NCI-H446 (cell line): ENCODE results near the gene MLLT10.
A peak's percentile ranks its signal among the peaks of the same experiment; 100 is the strongest.

Experiments used
- DNase-seq, 2 experiments: peaks; one replicate each; lab custom pipeline; 2025; lab: John Stamatoyannopoulos, UW

The MLLT10 gene

GRCh38 chr10:21638681-21639080 is 104.6 kb downstream of the MLLT10 start:
- DNase-seq, result no peak

DNA sequence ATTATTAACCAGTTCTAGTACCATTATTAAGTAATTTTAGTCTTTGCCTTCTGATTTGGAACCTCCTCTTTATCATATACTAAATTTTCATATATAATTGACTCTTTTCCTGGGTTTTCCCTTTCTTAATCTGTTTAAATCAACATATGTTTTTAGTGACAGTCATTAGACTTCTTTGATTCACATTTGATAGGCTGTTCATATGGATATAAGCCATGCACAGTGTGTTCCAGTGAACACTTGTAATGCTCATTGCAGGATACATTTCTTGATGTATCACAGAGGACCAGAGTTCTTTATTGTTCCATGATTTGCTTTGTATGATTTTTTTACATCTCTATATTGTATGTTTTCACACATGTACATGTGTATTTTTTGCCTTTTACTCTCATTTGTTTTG is 114.0 kb downstream of the MLLT10 start:
- DNase-seq, result no peak

- DNase-seq, result no peak
Measured at GRCh38 chr10:21649454-21649872, 115.4 kb downstream of the MLLT10 start.

GRCh38 chr10:21650353-21650752 is 116.3 kb downstream of the MLLT10 start:
- DNase-seq, result no peak

DNA sequence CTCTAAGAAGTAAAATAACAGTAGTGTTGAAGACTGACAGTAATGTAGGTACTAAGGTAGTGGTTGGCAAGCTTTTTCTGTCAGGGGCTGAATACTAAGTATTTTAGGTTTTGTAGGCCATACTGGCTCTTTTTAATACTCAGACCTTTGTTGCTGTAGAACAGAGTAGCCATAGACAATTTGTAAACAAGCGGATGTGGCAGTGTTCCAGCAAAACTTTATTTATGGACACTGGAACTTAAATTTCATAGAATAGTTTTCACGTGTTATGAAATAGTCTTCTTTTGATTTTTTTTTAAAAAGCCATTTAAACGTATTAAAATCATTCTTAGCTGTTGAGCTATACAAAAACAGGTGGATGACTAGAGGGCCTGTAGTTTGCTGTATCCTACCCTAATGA is 121.2 kb downstream of the MLLT10 start:
- DNase-seq, result no peak

GRCh38 chr10:21655687-21656086 is 121.7 kb downstream of the MLLT10 start:
- DNase-seq, result no peak

GRCh38 chr10:21661087-21661486 is 127.1 kb downstream of the MLLT10 start:
- peak in 1 of 2 experiments; percentile 2 for DNase-seq

DNA sequence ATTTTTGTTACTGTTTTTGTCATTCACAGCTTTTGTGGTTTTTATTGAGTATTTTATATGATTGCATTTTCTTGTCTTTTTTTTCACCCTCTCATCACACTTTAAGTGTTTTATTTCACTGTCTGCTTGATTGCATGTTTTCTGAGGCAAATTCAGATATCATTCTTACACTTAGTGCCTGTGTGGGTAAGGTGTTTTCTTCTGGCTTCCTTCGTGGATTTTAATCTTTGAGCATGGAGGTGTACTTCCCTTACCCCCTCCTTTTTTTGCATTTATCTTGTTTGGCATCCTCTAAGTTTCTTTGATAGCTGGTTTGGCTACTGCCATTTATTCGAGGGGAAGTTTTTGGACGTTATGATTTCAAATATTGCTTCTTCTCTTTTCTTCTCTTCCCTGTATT is 127.9 kb downstream of the MLLT10 start:
- no peak for DNase-seq

DNA sequence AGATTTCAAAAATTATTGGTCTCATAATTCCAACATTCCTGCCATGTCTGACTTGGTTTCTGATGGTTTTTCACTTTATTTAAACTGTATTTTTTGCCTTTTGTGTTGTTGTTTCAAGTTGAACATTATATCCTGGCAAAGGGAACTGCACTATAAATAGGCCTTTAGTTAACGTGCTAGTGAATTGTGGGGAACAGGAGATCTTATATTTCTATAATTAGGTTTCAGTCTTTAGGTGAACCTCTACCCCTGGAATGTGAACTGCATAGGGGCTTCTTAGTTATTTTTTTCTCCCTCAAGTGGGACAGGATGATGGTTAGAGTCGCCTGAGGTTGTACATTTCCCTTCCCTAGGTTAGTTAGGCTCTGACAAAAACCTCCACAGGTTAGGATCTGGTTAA is 128.6 kb downstream of the MLLT10 start:
- DNase-seq, result no peak

DNA sequence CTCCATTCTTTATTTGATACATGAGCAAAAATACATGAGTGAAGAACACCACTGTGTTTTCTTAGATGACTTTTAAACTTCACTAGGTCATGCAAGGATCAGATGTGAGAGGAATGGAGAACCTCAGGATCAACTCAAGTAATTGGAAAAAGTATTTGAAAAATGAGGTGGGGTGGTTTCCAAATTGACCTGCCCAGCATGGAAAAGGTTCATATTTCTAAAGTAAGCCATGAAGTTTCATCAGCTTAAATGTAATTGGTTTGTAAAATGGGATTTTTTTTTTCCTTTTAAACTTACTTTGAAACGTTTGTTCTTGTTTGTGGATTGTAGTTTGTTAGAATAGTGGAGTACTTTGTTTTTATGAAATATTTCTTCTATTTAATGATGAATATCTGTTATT is 134.8 kb downstream of the MLLT10 start:
- DNase-seq, result no peak

DNA sequence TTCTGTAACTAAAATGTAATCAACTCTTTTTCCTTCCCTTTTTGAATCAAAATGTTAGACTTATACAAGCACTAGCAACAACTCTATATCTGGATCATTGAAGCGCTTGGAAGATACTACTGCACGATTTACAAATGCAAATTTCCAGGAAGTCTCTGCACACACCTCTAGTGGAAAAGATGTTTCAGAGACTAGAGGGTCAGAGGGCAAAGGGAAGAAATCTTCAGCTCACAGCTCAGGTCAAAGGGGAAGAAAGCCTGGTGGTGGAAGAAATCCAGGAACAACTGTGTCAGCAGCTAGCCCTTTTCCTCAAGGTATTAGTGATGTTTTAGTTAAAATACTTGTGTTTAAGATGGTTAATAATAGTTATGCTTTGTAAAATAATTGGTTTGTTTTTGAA is 136.4 kb downstream of the MLLT10 start:
- DNase-seq, result no peak

DNA sequence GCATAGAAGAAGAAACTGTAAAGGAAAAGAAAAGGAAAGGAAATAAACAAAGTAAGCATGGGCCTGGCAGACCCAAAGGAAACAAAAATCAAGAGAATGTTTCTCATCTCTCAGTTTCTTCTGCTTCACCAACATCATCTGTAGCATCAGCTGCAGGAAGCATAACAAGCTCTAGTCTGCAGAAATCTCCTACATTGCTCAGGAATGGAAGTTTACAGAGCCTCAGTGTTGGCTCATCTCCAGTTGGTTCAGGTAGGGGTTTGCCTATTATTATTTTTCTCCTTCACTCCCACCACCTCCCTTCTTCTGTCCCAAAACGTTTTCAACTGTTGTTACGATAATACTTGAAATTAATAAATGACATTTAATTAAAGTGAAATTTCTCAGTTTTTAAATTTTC is 139.6 kb downstream of the MLLT10 start:
- DNase-seq, result no peak

GRCh38 chr10:21675157-21675796 is 141.2 kb downstream of the MLLT10 start:
- peak; percentile 10 to 38 for DNase-seq

- DNase-seq, result no peak
Measured at GRCh38 chr10:21677551-21677950, 143.5 kb downstream of the MLLT10 start.

DNA sequence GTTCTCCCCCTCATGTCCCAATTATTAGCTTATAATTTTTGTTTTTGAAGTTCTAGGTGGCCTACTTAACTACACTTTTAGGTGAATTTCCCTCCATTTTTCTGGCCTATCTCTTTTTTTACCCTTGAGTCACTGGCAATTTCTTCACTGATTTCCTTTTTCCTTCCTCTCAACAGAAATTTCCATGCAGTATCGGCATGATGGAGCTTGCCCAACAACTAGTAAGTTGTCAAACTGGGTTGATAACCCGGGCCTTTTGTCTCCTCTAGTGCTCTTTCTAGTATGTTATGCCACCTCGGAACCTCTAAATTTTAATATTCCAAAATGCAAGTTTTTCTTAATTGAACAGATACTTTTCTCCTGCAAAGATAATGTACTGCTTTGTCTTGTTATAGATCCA is 147.1 kb downstream of the MLLT10 start:
- DNase-seq, result no peak

- no peak for DNase-seq
Measured at GRCh38 chr10:21687266-21688008, 153.4 kb downstream of the MLLT10 start.

DNA sequence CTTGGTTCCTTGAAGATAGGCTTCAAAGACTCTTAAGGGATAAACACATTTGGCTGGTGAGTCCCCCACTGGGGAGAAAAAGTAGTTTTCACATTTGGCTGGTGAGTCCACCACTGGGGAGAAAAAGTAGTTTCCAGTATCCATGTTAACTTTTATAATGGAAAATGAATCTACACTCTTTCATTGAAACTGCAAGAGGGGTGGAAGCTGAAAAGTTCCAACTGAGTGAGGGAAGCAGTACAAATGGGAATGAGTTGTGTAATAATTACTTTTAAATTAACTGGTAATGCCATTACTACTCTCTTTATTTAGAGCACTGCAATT is 153.9 kb downstream of the MLLT10 start:
- no peak for DNase-seq

DNA sequence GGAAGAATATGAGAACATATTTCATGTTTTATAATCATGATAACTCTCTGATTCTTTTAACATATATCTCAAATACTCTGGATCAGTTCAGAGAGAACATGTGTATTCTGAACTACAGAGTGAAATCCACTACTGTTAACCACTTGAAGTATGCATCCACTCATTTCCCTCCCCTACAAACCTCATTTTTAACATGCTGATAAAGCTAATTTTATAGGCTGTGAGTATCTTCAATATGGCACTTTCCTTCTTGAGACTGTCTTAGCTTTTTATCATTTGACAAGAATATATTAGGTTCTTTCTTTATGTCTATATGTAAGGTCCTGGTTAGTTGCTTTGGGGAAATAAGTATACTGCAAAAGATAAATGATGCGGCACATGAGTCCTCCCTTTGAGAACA is 154.8 kb downstream of the MLLT10 start:
- DNase-seq, result no peak

DNA sequence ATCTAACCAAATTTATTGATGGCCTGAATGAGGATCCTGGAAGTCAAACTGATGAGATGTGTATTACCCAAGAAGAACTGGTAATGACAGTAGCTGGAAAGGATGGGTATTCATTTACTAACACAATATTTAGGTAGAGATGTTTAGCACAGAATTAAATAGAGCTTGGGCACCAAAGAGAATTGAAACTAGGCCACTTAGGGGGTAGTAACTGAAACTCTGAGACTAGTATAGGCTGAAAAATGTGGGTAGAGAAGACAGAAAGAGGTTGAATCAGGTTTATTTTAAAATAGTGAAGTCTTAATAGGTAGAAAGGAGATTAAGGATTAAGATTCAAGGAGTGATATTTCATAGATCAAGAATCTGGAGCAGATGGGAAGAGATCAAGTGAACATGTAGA is 155.8 kb downstream of the MLLT10 start:
- DNase-seq, result no peak

DNA sequence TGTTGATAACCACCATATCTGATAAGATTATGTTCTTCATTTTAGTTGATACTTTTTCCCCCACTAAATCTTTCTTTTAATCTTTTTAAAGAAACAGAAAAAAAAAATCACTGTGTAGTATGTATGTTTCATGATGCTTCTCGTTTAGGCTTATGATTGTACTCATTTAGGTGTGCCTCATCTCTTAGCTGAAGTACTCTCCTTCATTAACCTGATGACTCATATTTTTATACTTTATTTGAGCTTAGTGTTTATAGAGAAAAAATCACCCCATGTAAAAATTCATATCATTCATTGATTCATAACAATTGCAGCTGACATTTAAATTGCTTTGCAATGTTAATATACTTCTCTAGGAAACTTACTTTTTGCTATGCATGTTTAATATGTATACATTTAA is 158.9 kb downstream of the MLLT10 start:
- DNase-seq, result no peak

DNA sequence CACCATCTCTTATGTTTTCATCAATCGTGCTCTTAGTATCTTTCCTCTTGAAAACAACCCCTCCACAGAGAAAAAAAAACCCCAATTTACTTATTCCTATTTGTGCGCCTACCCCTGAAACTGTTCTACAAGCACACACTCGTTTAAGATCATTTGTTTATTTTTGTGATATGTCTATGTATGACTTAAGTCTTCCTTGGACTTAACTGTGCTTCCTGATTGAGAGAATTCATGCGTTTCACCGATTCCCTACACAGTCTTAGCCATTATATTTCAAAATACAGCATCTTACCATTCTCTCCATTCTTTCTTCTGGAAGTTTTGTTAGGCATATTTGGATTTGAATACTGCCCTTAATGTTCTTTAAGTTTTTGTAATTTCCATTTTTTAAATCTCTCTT is 159.4 kb downstream of the MLLT10 start:
- no peak for DNase-seq

DNA sequence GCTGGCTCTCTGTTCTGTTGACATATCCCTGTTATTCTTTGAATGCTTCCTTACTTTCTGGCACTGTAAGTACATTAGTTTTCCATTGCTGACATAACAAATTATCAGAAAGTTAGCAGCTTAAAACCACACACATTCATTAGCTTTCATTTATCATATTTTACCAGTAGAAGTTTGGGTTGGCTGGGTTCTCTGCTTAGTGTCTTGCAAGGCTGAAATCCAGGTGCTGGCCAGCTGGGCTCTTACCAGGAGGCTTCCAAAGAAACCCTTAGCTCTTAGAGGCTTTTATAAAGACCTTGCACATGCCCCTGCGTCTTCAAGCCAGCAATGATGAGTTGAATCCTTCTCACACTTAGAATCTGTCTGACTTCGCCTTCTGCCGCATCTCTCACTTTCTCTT is 160.6 kb downstream of the MLLT10 start:
- DNase-seq, result no peak

- no peak for DNase-seq
Measured at GRCh38 chr10:21696302-21696701, 162.3 kb downstream of the MLLT10 start.

GRCh38 chr10:21699575-21699974 is 165.5 kb downstream of the MLLT10 start:
- no peak for DNase-seq
